Activated effector memory CD4-positive, alpha-beta T cell treated with Interleukin-2 at 50 U/mL for 16 hours (primary cell): Measurements from ENCODE around the gene NDFIP2.

ENCODE experiments used
- DNase-seq: peaks from one replicate; pipeline ENCODE4 v3.0.0-alpha.2; 2020

NDFIP2 gene

GRCh38 chr13:79459906-79460305 lies 21.0 kb upstream of the NDFIP2 start:
- no peak for DNase-seq

- no peak for DNase-seq
Observed at GRCh38 chr13:79462895-79463294, 18.1 kb upstream of the NDFIP2 start.

GRCh38 chr13:79463604-79464003 lies 17.4 kb upstream of the NDFIP2 start:
- DNase-seq = no peak

GRCh38 chr13:79466872-79467271 lies 14.1 kb upstream of the NDFIP2 start:
- no peak for DNase-seq

GRCh38 chr13:79468402-79468801 lies 12.6 kb upstream of the NDFIP2 start:
- DNase-seq = no peak

GRCh38 chr13:79468819-79469218 lies 12.1 kb upstream of the NDFIP2 start:
- DNase-seq = no peak

GRCh38 chr13:79469608-79470007 lies 11.3 kb upstream of the NDFIP2 start:
- no peak for DNase-seq

- no peak for DNase-seq
Observed at GRCh38 chr13:79470666-79471065, 10.3 kb upstream of the NDFIP2 start.

- no peak for DNase-seq
Observed at GRCh38 chr13:79475569-79475968, 5.4 kb upstream of the NDFIP2 start.

- DNase-seq = no peak
Observed at GRCh38 chr13:79477968-79478367, 3.0 kb upstream of the NDFIP2 start.

GRCh38 chr13:79479882-79480281 lies 1.1 kb upstream of the NDFIP2 start:
- no peak for DNase-seq

GRCh38 chr13:79481685-79482052 lies 714 bp downstream of the NDFIP2 start:
- DNase-seq = no peak

GRCh38 chr13:79482281-79482970 lies 1.5 kb downstream of the NDFIP2 start:
- no peak for DNase-seq

- no peak for DNase-seq
Observed at GRCh38 chr13:79483086-79483706, 2.2 kb downstream of the NDFIP2 start.

GRCh38 chr13:79485014-79485811 lies 4.3 kb downstream of the NDFIP2 start:
- no peak for DNase-seq

GRCh38 chr13:79486433-79487188 lies 5.7 kb downstream of the NDFIP2 start:
- no peak for DNase-seq

- no peak for DNase-seq
Observed at GRCh38 chr13:79490326-79490725, 9.4 kb downstream of the NDFIP2 start.

GRCh38 chr13:79490824-79491223 lies 9.9 kb downstream of the NDFIP2 start:
- no peak for DNase-seq

- DNase-seq = no peak
Observed at GRCh38 chr13:79491715-79492114, 10.8 kb downstream of the NDFIP2 start.

GRCh38 chr13:79492313-79492798 lies 11.4 kb downstream of the NDFIP2 start:
- DNase-seq = no peak

- no peak for DNase-seq
Observed at GRCh38 chr13:79492918-79493594, 12.1 kb downstream of the NDFIP2 start.

- no peak for DNase-seq
Observed at GRCh38 chr13:79496188-79496587, 15.2 kb downstream of the NDFIP2 start.

- DNase-seq = no peak
Observed at GRCh38 chr13:79497064-79497463, 16.1 kb downstream of the NDFIP2 start.
